HAP-1 (cell line): ENCODE measurements around the gene MIB2.
A peak's percentile ranks its signal among the peaks of the same experiment; 100 is the strongest.

Source experiments
- DNase-seq, 2 experiments: peaks; one replicate each; pipeline ENCODE4 v3.0.0-alpha.2; 2016 to 2020; ENCODE audit warnings: low spot score in 2 of 2
- H3K27me3 ChIP-seq: fragments of 250-450 bp; sonication (Bioruptor Pico); 2 replicates; pipeline ENCODE4 v1.5.1; 2020; ENCODE audit warnings: low read depth, mild to moderate bottlenecking, moderate library complexity
- H3K36me3 ChIP-seq: fragments of 250-450 bp; sonication (Bioruptor Pico); replicated peaks from 2 replicates; pipeline ENCODE4 v1.5.1; 2020; ENCODE audit warnings: mild to moderate bottlenecking
- H3K4me1 ChIP-seq: fragments of 250-450 bp; sonication (Bioruptor Pico); 2 replicates; pipeline ENCODE4 v1.5.1; 2020; ENCODE audit warnings: mild to moderate bottlenecking
- H3K4me3 ChIP-seq: fragments of 250-450 bp; sonication (Bioruptor Pico); 2 replicates; pipeline ENCODE4 v1.5.1; 2020; ENCODE audit warnings: mild to moderate bottlenecking, moderate library complexity
- H3K9me3 ChIP-seq: fragments of 250-450 bp; sonication (Bioruptor Pico); 2 replicates; pipeline ENCODE4 v1.5.1; 2020; ENCODE audit warnings: mild to moderate bottlenecking, moderate library complexity
- in situ Hi-C: fragments of 300-500 bp; cut with MboI; formaldehyde crosslinking; loops from 3 replicates; pipeline ENCODE4 v1.14.3; 2020; ENCODE audit warnings: low sequenced_read_pairs, inconsistent platforms, mixed read lengths

MIB2 gene

DNA sequence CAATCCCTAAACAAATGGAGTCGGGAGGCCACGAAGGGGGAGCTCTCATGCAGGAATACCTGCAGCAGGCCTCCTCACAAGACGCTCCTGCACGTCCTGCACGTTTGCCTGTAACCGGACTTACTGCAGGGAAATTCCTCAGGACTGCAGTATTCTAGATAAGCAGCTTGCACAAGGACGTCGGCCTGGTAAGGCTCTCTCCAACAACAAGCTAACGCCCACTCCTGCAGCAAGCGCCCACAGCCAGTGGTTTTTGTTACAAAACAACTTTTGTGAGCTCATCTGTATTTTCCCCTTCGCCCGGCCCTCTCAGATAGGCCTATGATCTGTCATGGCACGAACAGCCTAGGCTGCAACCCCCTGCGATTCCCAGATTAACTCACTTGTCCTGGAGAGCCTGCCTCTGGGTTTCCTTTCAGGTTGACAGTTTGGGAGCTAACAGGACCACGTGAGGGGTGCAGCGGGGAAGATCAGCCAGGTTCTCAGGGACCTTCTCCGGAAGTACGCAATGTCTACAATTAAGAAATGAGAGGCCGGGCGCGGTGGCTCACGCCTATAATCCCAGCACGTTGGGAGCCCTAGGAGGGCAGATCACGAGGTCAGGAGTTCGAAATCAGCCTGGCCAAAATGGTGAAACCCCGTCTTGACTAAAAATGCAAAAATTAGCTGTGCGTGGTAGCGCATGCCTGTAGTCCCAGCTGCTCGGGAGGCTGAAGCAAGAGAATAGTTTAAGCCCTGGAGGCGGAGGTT is 921 bp upstream of the MIB2 start:
- Histone ChIP-seq H3K36me3 (peaks cover 8% of the 10 kb centered on the region; the same call in 1 of the 2 replicates), H3K9me3 (no peaks in the 10 kb centered on the region), H3K27me3 (no peaks in the 10 kb centered on the region), H3K4me1 (peaks cover 9% of the 10 kb centered on the region), H3K4me3 (peak overlapping the region; percentile 99)
- in situ Hi-C loops = loop anchor here (5.0 kb wide), 1 partner anchor 37 kb away; no protein-coding TSS in a partner anchor
- DNase-seq = peak; percentile 22 to 69

DNA sequence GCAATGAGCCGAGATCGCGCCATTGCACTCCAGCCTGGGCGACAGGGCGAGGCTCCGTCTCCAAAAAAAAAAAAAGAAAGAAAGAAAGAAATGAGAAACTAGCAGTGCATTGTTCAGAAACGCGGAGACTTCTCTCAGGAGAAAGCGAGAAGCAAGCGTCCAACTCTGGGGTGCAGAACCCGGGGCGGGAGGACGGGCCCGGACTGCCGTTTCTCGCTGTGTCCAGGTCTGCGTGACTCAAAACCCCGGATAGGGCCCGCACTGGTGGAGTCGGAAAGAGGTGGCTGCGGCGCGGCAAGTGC is 395 bp upstream of the MIB2 start:
- Histone ChIP-seq H3K4me1 (peaks cover 9% of the 10 kb centered on the region), H3K36me3 (peaks cover 8% of the 10 kb centered on the region; the same call in 1 of the 2 replicates), H3K27me3 (no peaks in the 10 kb centered on the region), H3K4me3 (peak overlapping the region; percentile 99), H3K9me3 (no peaks in the 10 kb centered on the region)
- in situ Hi-C loops = loop anchor here (5.0 kb wide), 1 partner anchor 38 kb away; no protein-coding TSS in a partner anchor
- DNase-seq = no peak

- Histone ChIP-seq H3K9me3 (no peaks in the 10 kb centered on the region), H3K36me3 (peaks cover 8% of the 10 kb centered on the region; the same call in 1 of the 2 replicates), H3K27me3 (no peaks in the 10 kb centered on the region), H3K4me1 (peaks cover 9% of the 10 kb centered on the region), H3K4me3 (peak overlapping the region; percentile 99)
- in situ Hi-C loops = no loop called here
- peak in 1 of 2 experiments; percentile 41 for DNase-seq
Observed at GRCh38 chr1:1616045-1616790, 918 bp downstream of the MIB2 start.

GRCh38 chr1:1616838-1617237 is 1.5 kb downstream of the MIB2 start:
- no peaks in the 10 kb centered on the region for H3K27me3 ChIP-seq
- H3K4me1 ChIP-seq = peaks cover 9% of the 10 kb centered on the region
- peak overlapping the region; percentile 99 for H3K4me3 ChIP-seq
- H3K36me3 ChIP-seq = peaks cover 8% of the 10 kb centered on the region; the same call in 1 of the 2 replicates
- DNase-seq = no peak
- no peaks in the 10 kb centered on the region for H3K9me3 ChIP-seq
- in situ Hi-C loops = no loop called here

DNA sequence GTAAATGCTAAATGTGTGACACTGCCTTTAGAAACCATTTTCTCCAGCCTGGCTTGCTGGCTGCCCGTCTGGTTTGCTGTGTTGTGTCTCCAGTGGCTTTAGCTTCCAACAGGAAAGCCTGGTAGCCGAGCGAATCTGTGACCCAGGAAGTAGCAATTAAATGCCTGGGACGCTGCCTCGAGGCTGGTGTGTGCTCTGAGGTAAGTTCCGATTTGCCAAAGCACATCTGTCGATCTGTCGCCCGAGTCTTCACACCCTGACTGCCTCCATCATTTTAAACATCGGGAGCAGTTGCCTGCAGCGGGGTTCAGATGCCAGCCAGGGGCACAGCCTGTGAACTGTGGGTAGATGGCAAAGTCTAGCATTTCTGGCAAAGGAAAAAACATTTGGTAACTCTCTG is 2.2 kb downstream of the MIB2 start:
- in situ Hi-C loops = no loop called here
- Histone ChIP-seq H3K4me1 (peaks cover 9% of the 10 kb centered on the region), H3K27me3 (no peaks in the 10 kb centered on the region), H3K9me3 (no peaks in the 10 kb centered on the region), H3K36me3 (peaks cover 8% of the 10 kb centered on the region; the same call in 1 of the 2 replicates), H3K4me3 (no peak overlapping the region; the same call in 1 of the 2 replicates)
- no peak for DNase-seq

GRCh38 chr1:1617925-1618324 is 2.6 kb downstream of the MIB2 start:
- in situ Hi-C loops = no loop called here
- Histone ChIP-seq H3K36me3 (peaks cover 8% of the 10 kb centered on the region; the same call in 1 of the 2 replicates), H3K4me3 (no peak overlapping the region)

DNA sequence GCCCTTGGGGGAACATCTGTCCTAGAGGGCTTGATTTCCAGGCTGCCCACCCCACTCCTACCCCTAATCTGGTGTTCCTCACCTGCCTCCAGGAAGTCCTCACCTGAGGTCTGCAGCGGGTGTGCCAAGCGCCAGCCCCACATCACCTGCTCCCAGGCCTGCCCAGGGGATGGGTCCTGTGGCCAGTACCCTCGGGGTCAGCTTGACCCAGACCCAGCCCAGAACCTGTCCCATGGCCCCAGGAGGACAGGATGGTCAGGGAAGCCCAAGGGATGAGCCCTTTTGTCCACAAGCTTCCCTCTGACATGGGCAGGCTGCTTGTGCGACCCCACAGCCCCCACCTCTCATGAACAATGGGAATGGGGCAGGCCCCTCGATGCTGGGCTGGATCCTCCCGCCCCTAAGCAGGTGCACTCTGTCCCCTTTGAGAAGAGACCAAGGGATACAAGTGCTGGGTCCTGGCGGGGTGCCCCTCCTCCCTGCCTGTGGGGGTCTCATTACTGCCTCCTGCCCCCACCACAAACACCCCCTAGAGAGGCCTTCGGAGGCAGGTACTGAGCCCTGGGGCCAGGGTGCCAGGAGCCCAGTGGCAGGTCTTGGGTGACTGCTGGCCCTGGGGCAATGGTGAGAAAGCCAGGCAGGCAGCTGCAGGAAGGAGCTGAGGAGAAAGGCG is 3.2 kb downstream of the MIB2 start:
- H3K4me3 ChIP-seq = no peak overlapping the region
- H3K9me3 ChIP-seq = no peaks in the 10 kb centered on the region
- H3K36me3 ChIP-seq = peaks cover 8% of the 10 kb centered on the region; the same call in 1 of the 2 replicates
- peaks cover 9% of the 10 kb centered on the region for H3K4me1 ChIP-seq
- H3K27me3 ChIP-seq = no peaks in the 10 kb centered on the region
- in situ Hi-C loops = no loop called here
- DNase-seq = no peak

More at GRCh38 chr1:1617925-1618324, 2.6 kb downstream of the MIB2 start:
- Histone ChIP-seq H3K4me1 (peaks cover 9% of the 10 kb centered on the region), H3K9me3 (no peaks in the 10 kb centered on the region), H3K27me3 (no peaks in the 10 kb centered on the region)
- DNase-seq = no peak

DNA sequence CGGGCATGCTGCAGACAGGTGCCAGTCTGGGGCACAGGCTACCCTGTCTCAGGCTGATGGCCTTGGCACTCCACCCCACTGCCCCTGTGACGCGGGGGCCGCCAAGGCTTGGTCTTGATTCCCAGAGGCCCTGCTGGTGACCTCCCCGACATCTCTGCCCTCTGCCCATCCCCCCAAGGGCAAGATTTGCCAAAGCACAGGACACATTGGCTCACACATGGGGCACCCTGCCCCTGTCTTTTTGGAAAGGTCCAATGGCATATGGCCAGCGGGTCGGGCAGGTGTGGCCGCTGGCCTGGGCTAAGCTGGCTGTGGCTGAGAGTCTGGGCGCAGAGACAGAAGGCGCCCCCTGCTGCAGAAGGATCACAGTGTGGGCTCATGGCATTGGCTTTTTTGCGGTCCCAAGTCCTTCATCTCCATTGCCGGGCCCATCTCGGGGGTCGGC is 4.6 kb downstream of the MIB2 start:
- peak in 1 of 2 experiments; percentile 51 for DNase-seq
- in situ Hi-C loops = no loop called here
- H3K36me3 ChIP-seq = peaks cover 8% of the 10 kb centered on the region; the same call in 1 of the 2 replicates
- H3K9me3 ChIP-seq = no peaks in the 10 kb centered on the region
- no peak overlapping the region for H3K4me3 ChIP-seq
- no peaks in the 10 kb centered on the region for H3K27me3 ChIP-seq
- H3K4me1 ChIP-seq = no peaks in the 10 kb centered on the region; the same call in 1 of the 2 replicates

GRCh38 chr1:1620433-1621139 is 5.3 kb downstream of the MIB2 start:
- Histone ChIP-seq H3K4me1 (no peaks in the 10 kb centered on the region; the same call in 1 of the 2 replicates), H3K9me3 (no peaks in the 10 kb centered on the region), H3K36me3 (peaks cover 8% of the 10 kb centered on the region; the same call in 1 of the 2 replicates), H3K4me3 (no peak overlapping the region), H3K27me3 (no peaks in the 10 kb centered on the region)
- no peak for DNase-seq
- in situ Hi-C loops = no loop called here

- no peaks in the 10 kb centered on the region; the same call in 1 of the 2 replicates for H3K4me1 ChIP-seq
- in situ Hi-C loops = no loop called here
- H3K4me3 ChIP-seq = no peak overlapping the region
- no peaks in the 10 kb centered on the region for H3K27me3 ChIP-seq
- no peaks in the 10 kb centered on the region for H3K9me3 ChIP-seq
- DNase-seq = no peak
- peaks cover 8% of the 10 kb centered on the region; the same call in 1 of the 2 replicates for H3K36me3 ChIP-seq
Observed at GRCh38 chr1:1621173-1622009, 6.1 kb downstream of the MIB2 start.

- no peak for DNase-seq
- no peak overlapping the region for H3K4me3 ChIP-seq
- in situ Hi-C loops = no loop called here
- H3K9me3 ChIP-seq = no peaks in the 10 kb centered on the region
- peaks cover 8% of the 10 kb centered on the region; the same call in 1 of the 2 replicates for H3K36me3 ChIP-seq
- no peaks in the 10 kb centered on the region for H3K27me3 ChIP-seq
- no peaks in the 10 kb centered on the region for H3K4me1 ChIP-seq
Observed at GRCh38 chr1:1622010-1622787, 6.9 kb downstream of the MIB2 start.

DNA sequence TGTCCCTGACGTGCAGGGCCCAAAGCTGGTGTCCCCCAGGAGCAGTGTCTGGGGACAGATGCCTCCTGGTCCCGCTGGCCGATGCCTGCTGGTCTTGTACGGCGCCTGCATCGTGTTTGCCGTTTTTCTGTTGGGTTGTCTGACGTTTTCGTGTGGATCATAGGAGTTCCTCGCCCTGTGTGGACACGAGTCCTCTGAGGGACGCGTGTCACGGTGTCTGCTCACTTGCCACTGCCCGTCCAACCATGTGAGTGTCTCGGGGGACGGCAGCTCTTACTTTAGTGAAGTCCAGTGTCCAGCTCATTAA is 7.4 kb downstream of the MIB2 start:
- H3K4me1 ChIP-seq = no peaks in the 10 kb centered on the region
- H3K9me3 ChIP-seq = no peaks in the 10 kb centered on the region
- no peaks in the 10 kb centered on the region for H3K27me3 ChIP-seq
- in situ Hi-C loops = no loop called here
- peaks cover 6% of the 10 kb centered on the region; the same call in 1 of the 2 replicates for H3K36me3 ChIP-seq
- no peak overlapping the region for H3K4me3 ChIP-seq
- DNase-seq = no peak
